Stimulated activated CD8-positive, alpha-beta memory T cell treated with anti-CD3 and anti-CD28 coated beads, Interleukin-4, amount 100 ng/mL, for 1 hour (primary cell): Measurements from ENCODE around the gene NOXO1.

Experiments
- DNase-seq, 2 donors: peaks; one replicate each; pipeline ENCODE4 v3.0.0-alpha.2; 2020; ENCODE audit warnings: low read depth in 2 of 2, low spot score in 1 of 2

The NOXO1 gene, protein sequence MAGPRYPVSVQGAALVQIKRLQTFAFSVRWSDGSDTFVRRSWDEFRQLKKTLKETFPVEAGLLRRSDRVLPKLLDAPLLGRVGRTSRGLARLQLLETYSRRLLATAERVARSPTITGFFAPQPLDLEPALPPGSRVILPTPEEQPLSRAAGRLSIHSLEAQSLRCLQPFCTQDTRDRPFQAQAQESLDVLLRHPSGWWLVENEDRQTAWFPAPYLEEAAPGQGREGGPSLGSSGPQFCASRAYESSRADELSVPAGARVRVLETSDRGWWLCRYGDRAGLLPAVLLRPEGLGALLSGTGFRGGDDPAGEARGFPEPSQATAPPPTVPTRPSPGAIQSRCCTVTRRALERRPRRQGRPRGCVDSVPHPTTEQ

DNA sequence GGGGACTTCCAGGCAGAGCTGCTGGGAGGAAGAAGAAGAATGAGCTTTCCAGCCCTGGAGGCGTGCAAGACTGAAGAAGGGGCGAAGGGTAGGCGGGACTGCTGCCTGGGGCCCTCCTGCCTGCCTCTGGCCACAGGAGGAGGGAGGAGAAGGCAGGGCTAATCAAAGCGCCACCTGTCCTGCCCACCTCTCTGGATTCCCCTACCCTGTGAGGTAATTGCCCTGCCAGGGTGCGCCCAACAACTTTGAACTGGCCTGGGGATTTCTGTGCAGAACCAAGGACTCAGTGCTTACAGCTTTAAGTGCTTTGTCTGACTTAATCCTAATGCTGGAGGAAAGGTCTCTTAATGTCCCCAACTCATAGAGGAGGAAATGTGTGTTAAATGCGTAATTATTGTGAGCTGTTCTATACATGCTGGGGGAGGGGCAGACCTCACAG lies at the start of gene NOXO1:
NOXO1 (minus strand) TSS at position 72 of the 439 bp plus-strand sequence. CDS start 290 bp downstream, outside the sequence.
- no peak for DNase-seq

- DNase-seq: no peak
Measured at GRCh38 chr16:2030036-2030435, 48.8 kb upstream of the NOXO1 start.

GRCh38 chr16:2029350-2029749 lies 48.1 kb upstream of the NOXO1 start:
- no peak for DNase-seq

- no peak for DNase-seq
Measured at GRCh38 chr16:2028620-2029220, 47.5 kb upstream of the NOXO1 start.

DNA sequence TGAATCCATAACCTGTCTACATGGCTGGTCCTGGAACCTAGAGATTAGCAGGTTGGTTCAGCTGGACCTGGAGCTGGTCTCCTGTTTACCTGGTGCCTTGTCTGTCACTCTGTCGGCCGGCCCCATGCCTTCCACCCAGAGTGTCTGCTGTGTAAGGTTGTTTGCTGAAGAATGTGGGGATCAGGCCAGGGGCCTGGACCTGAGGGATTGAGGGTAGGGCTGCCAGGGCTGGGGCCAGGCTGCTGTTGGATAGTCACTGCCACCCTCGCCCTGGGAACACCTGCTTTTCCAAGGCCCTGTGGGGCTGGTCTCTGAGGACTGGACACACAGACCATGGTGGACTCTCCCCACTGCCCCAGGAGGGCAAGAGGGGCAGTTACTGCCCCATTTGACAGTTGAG lies 46.9 kb upstream of the NOXO1 start:
- no peak for DNase-seq

DNA sequence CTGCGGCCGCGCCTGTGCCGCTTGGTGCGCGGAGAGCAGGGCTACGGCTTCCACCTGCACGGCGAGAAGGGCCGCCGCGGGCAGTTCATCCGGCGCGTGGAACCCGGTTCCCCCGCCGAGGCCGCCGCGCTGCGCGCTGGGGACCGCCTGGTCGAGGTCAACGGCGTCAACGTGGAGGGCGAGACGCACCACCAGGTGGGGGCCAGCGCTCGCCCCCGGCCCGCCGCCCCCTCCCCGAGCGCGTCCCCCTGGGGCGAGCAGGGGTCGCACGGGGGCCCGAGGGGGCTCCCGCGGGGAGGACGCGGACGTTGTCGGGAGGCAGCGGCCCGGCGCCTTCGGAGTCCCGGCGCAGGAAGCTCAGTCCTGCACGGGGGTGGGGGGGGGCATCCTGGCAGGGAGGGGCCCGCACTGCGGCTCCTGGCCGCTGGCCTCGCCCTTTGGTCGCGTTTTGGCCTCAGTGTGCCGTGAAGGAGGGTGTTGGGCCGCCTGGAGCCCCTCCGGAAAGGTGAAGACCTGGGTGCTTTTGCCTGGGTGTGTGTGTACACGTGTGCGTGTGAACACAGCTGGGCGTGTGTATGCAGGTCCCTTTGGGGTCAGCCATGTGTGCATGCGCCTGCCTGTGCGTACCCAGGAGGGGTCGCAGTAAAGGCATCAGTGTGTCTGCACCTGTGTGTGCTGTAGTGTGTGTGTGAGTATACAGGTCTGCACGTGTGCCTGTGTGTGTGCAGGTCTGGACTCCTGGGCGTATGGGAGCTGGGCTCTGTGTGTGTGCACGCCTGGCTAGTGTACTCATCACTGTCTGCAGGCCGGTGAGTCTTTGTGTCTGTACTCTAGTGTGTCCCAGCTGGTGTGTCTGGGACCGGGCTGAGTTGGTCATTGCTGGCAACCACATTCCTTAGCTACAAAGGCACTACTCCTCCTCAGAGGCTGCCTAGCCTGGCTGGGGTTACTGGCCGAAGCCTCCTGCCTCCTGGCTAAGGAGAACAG lies 46.0 kb upstream of the NOXO1 start:
- DNase-seq: no peak

GRCh38 chr16:2026461-2027023 lies 45.3 kb upstream of the NOXO1 start, which contains the start of gene NHERF2:
Gene NHERF2 (plus strand): TSS chr16:2026902. CDS start chr16:2027006, 104 bp downstream.
- no peak for DNase-seq

GRCh38 chr16:2025878-2026460 lies 44.7 kb upstream of the NOXO1 start:
- no peak for DNase-seq

- DNase-seq: no peak
Measured at GRCh38 chr16:2025251-2025650, 44.0 kb upstream of the NOXO1 start.

DNA sequence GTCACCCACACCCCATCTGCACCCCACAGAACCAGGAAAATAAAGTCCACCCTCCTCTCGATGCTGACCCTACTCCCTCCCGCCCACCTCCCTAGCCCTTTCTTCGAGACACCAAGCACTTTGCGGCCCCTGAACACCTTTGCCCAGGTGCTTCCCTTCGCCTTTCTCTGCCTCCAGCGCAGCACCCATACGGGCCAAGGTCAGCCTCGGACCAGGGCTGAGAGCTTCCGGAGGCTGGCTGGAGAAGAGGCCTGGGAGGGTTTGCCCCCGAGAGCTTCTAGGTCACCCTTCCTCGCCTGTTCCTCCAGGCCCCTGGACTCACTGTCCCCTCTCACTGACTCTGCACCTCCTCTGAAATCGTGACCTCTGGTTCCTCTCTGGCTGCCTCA lies 42.8 kb upstream of the NOXO1 start:
- no peak for DNase-seq

- DNase-seq: peak; percentile 92 to 95
Measured at GRCh38 chr16:2023092-2024031, 42.1 kb upstream of the NOXO1 start.

DNA sequence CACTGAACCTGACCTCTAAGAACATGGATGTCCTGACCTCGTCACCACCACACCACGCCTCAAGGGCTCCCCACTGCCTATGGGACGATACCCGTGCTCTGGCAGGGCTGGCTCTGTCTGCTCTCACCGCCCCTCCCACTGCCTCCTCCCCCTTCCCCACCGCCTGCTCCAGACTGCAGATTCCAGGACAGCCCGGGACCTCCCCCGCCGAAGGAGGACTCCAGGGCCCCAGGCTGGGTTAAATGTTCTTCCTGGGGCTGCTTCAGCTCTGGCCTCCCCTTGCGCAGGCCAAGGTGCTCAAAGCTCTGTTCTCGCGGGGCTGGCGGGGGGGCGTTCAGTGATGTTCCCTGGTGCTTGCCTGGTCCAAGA lies 41.4 kb upstream of the NOXO1 start:
- DNase-seq: no peak

DNA sequence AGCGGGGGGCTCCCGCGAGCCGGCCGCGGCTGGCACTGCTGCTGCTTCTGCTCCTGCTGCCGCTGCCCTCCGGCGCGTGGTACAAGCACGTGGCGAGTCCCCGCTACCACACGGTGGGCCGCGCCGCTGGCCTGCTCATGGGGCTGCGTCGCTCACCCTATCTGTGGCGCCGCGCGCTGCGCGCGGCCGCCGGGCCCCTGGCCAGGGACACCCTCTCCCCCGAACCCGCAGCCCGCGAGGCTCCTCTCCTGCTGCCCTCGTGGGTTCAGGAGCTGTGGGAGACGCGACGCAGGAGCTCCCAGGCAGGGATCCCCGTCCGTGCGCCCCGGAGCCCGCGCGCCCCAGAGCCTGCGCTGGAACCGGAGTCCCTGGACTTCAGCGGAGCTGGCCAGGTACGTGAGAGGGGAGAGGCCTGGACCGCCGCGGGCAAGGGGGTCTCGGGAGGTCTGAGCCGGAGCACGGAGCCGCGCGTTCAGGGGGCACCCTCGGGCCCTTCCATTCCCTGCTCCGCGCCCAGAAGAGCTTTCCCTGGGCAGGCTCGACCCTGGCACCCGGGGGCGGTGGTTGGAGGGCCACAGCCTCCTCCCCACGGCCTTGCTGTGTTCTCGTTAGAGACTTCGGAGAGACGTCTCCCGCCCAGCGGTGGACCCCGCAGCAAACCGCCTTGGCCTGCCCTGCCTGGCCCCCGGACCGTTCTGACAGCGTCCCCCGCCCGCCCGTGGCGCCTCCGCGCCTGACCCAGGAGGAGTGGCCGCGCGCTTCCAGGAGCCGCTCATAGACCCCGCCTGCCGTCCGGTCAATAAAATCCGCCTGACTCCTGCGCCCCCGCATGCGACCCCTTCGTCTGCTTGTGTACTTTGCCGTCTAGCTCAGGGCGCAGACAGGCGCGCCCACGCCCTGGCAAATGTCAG lies 38.9 kb upstream of the NOXO1 start:
- no peak for DNase-seq

DNA sequence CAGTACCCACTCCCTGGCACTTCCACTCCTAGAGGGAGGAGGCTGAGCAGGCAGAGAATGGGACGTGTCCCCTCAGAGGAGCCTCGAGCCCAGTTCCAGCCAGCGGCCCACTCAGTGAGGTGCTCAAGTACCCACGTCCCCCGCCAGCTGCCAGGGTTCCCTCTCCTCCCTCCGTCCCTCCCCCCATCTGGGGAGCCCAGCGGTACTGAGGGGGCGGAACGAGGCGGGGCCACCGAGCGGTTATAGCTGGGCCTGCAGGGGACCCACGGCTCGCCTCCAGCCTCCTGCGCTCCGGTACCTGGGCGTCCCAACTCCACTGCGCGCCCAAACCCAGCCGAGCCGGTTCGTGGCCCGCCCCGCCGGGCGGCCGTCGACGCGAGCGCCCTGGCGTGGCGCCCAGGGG lies 38.2 kb upstream of the NOXO1 start, which contains the start of gene NPW:
NPW (plus strand) TSS at position 268 of the 403 bp plus-strand sequence.
- DNase-seq: no peak

- no peak for DNase-seq
Measured at GRCh38 chr16:2016407-2016922, 35.2 kb upstream of the NOXO1 start.

- DNase-seq: no peak
Measured at GRCh38 chr16:2015947-2016208, 34.6 kb upstream of the NOXO1 start.

- DNase-seq: no peak
Measured at GRCh38 chr16:2015117-2015946, 34.1 kb upstream of the NOXO1 start.

DNA sequence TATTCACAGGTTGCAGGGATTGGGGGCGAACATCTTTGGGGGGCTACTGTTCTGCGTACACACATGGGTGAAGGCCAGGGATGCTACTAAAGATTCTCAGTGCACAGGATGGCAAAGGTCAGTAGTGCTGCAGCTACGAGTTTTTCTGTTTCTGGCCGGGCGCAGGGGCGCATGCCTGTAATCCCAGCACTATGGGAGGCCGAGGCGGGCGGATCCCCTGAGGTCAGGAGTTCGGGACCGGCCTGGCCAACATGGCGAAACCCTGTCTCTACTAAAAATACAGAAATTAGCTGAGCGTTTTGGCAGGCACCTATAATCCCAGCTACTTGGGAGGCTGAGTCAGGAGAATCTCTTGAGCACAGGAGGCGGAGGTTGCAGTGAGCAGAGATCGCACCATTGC lies 32.3 kb upstream of the NOXO1 start:
- DNase-seq: no peak
